Adipose tissue (tissue), 3 donors: ENCODE measurements around the gene METAP1. TPM values are rescaled to one million over a fixed set of nuclear protein-coding genes. Genes with fewer than 3 reads are reported as not detected.
A peak's percentile ranks its signal among the peaks of the same experiment; 100 is the strongest.
"Not testable (repeated sequence)": the region's sequence is repeated elsewhere in the genome, so short reads cannot be mapped to it uniquely, and the experiment has no call there.

Experiments used
- H3K27ac ChIP-seq: one replicate; pipeline ENCODE4 v1.5.1; 2013; ENCODE audit warnings: low read depth, low read length
- WGBS, 3 donors: extraction: QIAGEN DNeasy Blood & Tissue Kit; methylation state at CpG; one replicate each; pipeline ENCODE4 v1.1.7; 2013; 5-methylcytosine and 5-hydroxymethylcytosine counted together
- polyA plus RNA-seq, 3 donors: library from polyadenylated mRNA; stranded (reverse); fragments of 200-250 nt; gene quantifications; one replicate each; pipeline ENCODE4 v1.2.3, GENCODE V29; 2013
- donor health status: healthy with polysubstance abuse.
- donor health status: Bipolar disorder and iron deficiency.
- donor health status: healthy.

METAP1 gene
- 10 to 100 TPM; 14.6 to 16.2 (median 15.4) TPM for polyA plus RNA-seq

DNA sequence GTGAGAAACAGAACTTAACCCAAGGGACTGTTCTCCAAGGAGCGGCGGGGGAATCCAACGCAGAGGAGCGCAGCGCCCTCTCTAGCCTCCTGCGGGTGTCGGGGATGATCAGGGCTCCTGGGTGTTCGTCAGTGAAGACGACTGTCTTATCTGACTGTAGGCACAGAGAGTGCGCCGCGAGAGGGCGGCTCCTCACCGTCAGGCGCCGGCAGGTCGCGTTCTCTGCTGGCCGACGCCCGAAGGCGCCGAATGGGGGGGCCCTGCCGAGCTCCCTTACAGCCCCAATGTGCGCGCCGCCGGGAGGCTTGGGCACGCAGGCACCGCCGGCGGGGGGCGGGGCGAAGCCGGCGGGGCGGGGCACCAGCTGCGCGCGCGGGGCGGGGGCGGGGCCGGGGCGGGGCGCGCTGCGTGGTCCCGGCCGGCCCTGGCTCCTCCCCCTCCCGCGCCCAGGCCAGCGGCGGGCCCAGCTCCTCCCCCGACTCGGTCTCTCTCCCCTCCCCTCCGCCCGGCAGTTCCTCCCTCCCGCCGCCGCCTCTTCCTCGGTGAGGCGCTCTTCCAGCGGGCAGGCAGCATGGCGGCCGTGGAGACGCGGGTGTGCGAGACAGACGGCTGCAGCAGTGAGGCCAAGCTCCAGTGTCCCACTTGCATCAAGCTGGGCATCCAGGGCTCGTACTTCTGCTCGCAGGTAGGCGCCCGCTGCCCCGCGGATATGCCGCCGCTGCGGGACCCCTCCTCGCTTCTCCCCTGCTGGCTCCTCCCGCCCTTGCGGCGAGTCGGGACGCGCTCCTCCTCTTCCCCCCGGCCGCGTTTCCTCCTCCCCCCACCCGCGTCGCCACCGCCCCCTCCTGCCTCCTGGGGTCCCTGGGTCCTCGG, at the start of gene METAP1:
TSS of gene METAP1 (plus strand) at position 539 of the 873 bp plus-strand sequence. CDS start at position 572, 33 bp downstream.
- 1% methylated on average over 53 to 77 of the region's 94 CpGs for WGBS, 3 donors
- H3K27ac ChIP-seq = peak within 1 kb of the TSS; percentile 0

DNA sequence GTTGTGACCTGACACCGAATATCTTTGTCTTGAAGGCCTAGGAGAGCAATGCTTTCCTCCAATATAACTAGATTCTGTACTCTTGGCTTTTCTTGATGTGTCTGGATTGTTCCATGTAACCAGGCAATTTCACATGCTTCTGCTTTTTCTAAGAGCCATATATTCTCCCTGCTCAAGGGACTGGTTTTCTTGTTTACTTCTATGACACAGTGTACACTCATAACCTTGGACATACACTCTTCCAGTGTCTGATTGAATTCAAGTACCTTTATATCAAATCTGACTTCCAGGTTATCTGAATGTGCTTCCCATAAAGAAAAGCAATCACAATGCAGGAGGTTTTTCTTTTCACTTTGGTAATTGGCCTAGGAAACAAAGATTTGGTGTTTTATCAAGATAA, 49.2 kb upstream of the METAP1 start:
- WGBS, 3 donors = 89 to 97% (median 97%) methylated on average over 1 of the region's 1 CpG
- H3K27ac ChIP-seq = no peak overlapping the region

DNA sequence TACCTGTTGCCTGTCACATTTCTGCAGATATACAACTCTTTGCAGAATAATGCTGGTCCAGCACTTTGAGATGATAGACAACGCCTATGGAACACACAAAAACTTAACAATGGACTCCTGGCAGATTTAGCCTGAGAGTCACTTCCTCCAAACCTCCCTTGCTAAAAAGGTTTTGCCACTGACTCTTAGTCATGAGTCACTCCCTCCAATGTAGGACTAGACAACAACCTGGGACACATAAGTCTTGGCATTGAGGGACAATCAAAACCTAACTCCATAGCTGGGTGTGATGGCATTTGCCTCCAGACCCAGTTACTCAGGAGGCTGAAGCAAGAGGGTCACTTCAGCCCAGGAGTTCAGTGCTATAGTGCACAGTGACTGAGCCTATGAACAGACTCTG, 44.6 kb upstream of the METAP1 start:
- 90 to 100% (median 93%) methylated on average over 1 of the region's 1 CpG for WGBS, 3 donors

DNA sequence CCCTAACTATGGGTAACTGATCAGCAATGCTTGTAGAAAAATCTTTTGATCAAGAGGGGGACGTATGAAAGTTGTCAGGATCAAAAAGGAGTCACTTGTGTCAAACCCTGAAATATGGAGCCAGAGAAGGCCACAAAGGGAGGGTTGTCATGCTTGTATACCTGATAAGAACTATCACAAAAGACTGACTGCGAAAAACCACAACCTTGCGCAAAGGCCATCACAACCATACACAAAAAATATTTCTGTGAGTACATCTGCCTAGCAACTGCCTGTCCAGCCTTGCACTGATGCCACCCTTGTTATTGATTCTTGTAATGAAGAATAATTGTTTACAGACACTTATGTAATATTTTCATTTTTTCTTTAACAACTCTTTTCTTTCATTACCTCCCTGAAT, 43.8 kb upstream of the METAP1 start:
- H3K27ac ChIP-seq = no peak overlapping the region
- 87 to 91% (median 88%) methylated on average over 3 of the region's 3 CpGs for WGBS, 3 donors

More for the DNA sequence above, 44.6 kb upstream of the METAP1 start:
- H3K27ac ChIP-seq = no peak overlapping the region

DNA sequence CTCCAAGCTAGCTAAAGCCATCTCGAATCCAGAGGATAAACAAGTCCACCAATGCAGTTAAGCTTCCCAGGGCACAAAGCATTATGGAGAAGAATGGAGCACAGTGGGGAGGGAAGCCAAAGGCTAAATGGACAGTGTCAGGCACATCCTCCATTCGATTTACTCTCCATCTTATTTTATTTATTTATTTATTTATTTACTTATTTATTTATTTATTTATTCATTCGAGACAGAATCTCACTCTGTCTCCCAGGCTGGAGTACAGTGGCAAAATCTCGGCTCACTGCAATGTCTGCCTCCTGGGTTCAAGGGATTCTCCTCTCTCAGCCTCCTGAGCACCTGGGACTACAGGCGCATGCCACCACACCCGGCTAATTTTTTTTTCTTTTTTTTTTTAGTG, 40.3 kb upstream of the METAP1 start:
- H3K27ac ChIP-seq = no peak overlapping the region
- 80 to 86% (median 86%) methylated on average over 6 of the region's 6 CpGs for WGBS, 3 donors

DNA sequence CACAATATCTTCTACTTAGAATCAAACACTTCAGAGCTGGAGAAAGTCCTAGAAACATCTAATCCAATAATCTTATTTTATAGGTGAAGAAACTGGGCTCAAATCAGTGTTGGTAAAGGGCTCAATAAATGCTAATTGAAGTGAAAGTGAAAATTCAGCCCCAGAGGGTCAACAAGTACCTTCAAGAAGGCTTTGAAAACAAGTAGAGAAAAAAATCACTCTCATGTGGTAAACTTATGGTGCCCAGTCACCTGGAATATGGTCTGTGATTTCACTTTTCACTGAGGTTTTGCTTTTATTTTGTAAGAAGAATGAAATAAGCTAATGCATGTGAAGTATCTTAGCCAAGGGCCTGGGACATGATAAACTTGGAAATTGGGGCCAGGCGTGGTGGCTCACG, 37.5 kb upstream of the METAP1 start:
- no peak overlapping the region for H3K27ac ChIP-seq
- 93 to 98% (median 95%) methylated on average over 2 of the region's 2 CpGs for WGBS, 3 donors

DNA sequence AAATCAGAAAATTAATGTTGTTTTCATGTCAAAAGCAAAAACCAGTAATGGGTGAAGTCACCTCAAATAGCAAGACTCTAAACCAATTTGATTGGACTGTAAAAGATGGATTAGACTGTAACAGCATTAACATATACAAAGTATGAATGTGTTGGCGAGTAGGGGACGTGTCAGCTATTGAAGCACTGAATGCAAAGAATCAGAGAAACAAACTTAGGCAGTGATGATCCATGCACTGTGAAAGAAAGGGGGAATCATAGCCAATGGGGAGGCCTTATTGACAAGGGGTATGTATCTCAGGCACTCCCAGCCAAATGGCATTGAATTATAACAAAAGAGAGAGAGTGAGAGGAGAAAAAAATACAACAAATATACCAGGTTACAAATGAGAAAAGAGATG, 36.1 kb upstream of the METAP1 start:
- no peak overlapping the region for H3K27ac ChIP-seq
- WGBS, 3 donors = 90 to 96% (median 90%) methylated on average over 2 of the region's 2 CpGs

DNA sequence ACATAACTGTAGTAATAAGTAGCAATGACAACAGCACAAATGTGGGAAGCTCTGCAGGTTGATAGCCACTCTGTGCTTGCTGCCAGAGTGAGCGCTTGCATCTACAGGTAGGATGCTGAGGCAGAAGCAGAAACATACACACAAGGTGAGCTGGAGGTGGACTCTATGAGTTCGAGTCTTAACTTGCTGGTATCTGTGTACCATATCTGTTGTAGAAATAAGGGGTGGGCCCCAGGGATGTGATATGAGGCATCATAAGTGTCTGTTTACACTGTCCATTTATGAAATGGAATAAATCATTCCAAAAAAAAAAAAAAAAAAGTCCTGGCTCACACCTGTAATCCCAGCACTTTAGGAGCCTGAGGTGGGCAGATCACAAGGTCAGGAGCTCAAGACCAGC, 33.8 kb upstream of the METAP1 start:
- H3K27ac ChIP-seq = no peak overlapping the region
- 94 to 99% (median 96%) methylated on average over 2 of the region's 2 CpGs for WGBS, 3 donors

DNA sequence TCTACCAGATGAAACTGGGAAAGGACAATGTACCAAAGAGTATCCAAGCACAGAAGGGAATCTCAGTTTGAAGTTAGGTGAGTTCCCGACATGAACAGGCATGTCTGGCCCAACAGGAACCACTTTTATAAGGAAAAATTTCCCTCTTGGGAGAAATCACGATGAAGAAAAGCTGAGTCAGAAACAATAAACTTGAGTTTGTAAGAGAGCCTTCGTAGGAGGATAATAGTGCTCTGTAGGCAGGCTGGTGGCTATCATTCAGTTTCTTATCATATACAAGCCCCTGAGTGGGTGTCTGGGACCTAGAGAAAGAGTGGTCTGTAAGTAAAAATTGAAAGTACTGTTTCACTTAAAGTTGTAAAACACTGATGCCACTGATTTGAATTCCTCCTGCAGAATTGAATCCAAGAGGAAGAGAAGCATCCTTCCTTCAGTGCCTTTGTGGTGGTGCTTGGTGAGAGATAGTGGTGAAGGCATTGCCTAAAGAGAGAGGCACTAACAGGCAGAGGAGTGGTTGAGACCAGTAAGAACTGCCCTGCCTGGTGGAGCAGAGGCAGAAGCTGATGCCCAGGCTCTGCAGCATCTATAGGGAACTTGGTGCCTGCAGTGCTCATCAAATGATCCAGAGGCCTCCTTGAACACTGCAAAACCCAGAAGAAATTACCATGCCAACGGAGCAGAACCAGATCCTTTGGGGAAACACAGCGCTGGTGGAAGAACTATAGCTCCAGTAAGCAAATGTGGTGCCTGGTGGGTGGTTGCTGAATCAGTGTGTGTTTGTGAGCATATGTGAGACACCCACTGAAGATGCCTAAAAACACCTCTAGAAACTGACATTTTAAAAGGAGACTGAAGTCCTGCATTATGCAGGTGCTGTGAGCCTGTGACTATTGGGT, 31.7 kb upstream of the METAP1 start:
- H3K27ac ChIP-seq = no peak overlapping the region
- 63 to 76% (median 71%) methylated on average over 5 of the region's 5 CpGs for WGBS, 3 donors

DNA sequence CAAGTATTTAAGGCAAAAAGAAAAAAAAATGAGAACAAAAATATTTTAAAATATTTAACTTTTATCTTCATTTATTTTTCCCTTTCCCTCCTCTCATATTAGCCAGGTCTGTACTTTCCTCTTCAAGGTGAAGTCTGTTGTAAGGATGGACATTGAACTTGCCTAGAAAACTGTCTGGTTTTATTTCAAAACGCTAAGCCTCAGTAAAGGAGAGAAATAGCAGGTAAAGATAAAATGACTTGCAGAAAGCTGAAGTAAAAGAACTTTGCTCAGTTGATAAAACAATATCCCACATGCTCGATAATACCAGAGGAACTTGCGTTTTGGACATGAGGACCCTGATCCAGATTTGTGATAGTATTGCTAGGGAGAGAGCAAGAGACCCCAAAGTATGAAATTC, 28.6 kb upstream of the METAP1 start:
- no peak overlapping the region for H3K27ac ChIP-seq
- WGBS, 3 donors = 94 to 96% (median 94%) methylated on average over 3 of the region's 3 CpGs

DNA sequence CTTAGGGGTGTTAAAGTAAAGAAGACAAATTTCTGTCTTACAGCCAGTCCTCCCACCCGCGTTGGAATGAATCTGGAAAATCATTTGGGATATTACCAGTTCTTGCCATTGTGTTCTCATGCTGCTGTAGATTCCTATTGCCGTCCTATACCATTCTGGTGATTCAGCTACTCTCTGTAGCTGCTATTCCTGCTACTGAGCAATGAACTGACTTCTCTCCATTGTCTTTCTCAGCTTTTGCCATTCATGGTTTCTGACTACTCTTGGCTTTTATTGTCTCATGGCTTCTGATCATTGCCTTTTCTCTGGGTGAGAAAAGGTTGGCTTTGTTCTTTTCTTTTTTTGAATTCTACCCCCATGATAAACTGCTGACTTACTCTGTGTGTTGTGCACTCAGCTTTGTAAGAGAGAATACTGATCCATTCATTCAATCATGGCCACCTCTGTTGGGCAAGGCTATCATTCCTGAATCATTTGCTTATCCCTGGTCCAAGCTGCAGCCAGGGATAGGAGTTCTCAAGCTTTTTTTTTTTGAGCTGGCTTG, 27.7 kb upstream of the METAP1 start:
- WGBS, 3 donors = 85 to 93% (median 86%) methylated on average over 3 of the region's 3 CpGs
- no peak overlapping the region for H3K27ac ChIP-seq

DNA sequence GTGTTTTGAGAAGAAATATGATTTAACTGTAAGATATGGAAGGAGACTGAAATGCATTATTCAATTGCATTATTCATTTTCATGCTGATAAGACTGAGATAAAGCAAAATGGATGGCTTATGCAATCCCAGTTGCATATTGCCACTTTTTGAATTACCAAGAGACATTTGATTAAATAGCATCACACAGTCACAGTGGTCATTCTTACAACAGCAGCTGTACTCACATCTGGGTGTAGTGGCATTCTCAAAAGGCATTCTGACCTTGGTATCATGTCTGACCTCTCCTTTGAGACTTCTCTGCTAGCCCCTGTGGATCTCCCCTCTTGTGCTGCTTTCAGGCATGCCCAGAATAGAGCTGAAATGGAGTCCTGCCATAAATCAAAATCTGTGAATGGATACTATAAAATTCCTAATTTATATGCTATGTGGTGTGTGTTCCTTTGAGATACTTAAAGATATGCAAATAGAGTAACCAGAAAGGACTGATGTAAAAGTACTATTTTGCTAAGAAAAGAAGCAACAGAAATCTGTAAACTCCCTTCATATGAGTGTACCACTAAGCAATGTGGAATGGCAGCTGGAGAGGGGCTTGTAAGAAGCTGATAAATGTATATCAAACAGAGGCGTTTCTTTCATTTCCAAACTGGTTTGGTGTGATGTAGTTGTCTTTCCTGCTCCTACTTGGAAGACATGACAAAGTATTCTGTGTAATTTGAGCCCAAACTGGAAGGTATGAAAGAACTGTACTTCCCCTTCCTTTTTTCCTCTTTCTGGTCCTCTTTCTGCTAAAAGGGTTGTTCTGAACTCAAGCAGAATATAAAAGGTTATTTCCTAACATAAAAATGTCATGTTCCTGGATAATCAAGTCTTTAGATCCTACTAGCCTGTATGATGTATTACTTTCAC, 25.4 kb upstream of the METAP1 start:
- no peak overlapping the region for H3K27ac ChIP-seq
- WGBS, 3 donors = 12 to 47% (median 43%) methylated on average over 1 of the region's 1 CpG

DNA sequence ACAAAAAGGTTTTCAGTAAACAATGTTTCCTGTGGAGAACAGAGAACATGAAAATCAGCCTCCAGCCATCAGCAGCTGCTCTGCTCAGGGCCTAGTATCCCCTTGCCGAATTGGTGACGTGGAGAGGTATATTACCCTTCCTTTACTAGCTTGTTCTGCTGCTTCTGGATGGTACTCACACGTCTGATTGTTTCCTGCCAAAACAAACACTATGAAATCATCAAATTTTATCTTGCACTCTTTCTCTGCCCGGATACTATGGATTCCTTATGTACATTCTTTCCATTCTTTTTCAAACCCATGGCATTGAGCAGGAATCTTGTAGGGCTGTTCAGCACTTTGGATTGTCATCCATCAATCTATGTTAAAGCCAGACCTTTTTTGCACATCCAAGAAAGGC, 18.8 kb upstream of the METAP1 start:
- WGBS, 3 donors = 62 to 74% (median 66%) methylated on average over 4 of the region's 4 CpGs
- no peak overlapping the region for H3K27ac ChIP-seq

DNA sequence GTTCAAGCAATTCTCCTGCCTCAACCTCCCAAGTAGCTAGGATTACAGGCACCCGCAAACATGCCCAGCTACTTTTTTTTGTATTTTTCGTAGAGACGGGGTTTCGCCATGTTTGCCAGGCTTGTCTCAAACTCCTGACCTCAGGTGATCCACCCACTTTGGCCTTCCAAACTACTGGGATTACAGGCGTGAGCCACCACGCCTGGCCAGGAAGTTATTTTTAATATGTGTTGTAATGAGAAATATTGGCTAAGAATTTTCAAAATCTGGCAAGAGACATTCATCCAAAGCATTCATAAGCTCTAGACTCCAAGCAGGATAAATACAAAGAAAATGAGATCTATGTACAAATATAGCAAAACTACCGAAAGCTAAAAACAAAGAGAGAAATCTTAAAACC, 18.0 kb upstream of the METAP1 start:
- H3K27ac ChIP-seq = no peak overlapping the region
- WGBS, 3 donors = 77 to 84% (median 79%) methylated on average over 7 of the region's 7 CpGs

DNA sequence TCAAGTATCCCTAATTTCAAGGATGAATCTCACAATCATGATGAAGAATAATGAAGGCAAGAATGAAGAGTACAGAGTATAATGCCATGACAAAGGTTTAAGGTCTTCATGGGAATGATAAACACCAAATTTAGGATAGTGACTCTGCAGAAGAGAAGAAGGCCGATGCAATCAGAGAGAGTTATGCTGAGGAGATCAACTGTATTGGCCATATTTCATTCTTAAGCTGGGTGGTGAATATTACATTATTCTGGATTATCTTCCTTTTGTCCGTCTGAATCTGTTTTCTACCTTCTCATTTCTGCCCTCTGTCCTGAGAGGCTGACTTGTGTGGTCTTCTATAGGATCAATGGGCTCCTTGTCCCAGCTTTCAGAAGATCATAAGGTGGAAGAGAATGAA, 7.8 kb upstream of the METAP1 start:
- H3K27ac ChIP-seq = no peak overlapping the region
- WGBS, 3 donors = 48 to 92% (median 83%) methylated on average over 2 of the region's 2 CpGs

DNA sequence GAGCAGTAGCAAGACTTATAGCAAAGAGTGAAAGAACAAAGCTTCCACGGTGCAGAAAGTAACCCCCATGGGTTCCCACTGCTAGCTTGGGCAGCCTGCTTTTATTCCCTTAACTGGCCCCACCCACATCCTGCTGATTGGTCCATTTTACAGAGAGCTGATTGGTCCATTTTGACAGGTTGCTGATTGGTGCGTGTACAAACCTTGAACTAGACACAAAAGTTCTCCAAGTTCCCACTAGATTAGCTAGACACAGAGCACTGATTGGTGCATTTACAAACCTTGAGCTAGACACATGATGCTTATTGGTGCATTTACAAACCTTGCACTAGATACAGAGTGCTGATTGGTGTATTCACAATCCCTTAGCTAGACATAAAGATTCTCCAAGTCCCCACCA, 2.7 kb upstream of the METAP1 start:
- not testable (repeated sequence) for H3K27ac ChIP-seq
- WGBS, 3 donors = 91 to 100% (median 97%) methylated on average over 2 of the region's 2 CpGs

DNA sequence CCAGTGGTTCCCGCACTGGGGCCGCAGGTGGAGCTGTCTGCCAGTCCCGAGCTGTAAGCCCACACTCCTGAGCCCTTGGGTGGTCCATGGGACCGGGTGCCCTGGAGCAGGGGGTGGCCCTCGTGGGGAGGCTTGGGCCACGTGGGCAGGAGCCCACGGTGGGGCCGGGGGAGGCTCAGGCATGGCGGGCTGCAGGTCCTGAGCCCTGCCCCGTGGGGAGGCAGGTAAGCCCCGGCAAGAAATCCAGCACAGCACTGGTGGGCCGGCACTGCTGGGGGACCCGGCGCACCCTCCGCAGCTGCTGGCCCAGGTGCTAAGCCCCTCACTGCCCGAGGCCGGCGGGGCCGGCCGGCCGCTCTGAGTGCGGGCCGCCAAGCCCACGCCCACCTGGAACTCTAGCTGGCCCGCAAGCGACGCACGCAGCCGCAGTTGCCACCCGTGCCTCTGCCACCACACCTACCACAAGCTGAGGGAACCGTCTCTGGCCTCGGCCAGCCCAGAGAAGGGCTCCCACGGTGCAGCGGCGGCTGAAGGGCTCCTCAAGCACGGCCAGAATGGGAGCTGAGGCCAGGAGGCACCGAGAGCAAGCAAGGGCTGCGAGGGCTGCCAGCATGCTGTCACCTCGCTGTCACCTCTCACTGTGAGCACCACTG, 2.0 kb upstream of the METAP1 start:
- H3K27ac ChIP-seq = no peak overlapping the region
- 96 to 97% (median 97%) methylated on average over 32 to 39 of the region's 39 CpGs for WGBS, 3 donors
